Measurements from ENCODE around the gene WWC1.

WWC1 gene

DNA sequence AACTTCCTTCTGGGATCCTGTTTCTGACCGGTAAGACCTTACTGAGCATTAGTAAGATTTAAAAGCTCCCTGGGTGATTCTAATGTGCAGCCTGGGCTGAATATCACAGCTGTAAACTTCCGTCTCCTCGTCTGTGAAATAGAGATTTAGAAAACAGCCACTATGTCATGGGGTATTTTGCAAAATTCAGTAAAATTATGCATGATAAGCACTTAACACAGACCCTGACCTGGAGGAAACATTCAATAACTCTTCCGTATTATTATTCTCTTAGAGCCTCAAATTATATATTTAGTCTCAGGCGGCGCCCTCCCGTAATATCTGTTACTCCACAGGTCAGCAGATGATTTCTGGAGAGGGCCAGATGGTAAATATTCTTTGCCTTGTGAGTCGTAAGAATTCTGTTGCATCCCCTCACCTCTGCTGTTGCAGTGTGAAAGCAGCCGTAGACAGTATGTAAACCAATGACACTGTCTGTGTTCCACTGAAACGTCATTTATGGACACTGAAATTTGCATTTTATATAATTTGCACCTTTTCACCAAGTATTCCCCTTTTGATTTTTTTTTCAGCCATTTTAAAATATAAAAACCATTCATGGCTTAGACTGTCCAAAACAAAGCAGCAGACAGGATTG lies 155.7 kb downstream of the WWC1 start:
- no peak for DNase-seq (ENCODE audit: low read depth)

DNA sequence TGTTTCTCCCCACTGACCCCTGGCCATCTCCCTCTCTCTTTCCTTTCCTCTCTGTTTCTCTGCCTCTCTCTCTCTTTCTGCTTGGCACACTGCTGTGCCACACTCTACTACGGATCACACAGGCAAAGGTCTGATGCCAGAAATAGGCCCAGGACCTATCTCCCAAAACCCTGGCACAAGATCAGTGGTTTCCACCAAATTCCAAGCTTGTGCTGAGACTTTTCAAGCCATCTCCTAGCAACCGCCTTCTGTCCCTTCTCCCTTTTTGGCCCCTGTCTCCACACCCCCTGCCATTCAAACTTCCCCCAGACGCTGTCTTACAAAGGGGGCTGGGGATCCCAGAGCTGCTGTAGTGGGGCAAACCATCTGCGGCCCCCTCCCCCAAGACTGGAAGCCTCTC lies 156.4 kb downstream of the WWC1 start:
- DNase-seq (ENCODE audit: low read depth) = no peak

DNA sequence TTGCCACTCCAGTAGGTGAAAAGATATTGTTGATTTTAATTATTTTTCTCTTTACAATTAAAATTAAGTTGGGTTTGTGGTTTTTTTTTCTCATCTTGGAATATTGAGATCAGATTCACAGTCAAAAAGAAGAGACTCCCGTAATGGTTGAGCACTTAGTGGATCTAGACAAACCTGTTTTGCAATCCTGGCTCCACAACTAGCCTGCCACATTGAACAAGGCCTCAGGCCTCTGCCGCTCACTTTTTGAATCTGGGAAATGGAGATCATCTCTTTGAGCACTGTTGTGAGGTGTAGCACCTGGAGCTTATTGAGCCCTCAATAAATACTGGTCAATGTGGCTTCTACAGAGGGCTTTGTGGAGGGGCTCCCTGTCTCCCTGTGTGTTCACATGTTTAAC lies 157.7 kb downstream of the WWC1 start:
- no peak for DNase-seq (ENCODE audit: low read depth)

DNA sequence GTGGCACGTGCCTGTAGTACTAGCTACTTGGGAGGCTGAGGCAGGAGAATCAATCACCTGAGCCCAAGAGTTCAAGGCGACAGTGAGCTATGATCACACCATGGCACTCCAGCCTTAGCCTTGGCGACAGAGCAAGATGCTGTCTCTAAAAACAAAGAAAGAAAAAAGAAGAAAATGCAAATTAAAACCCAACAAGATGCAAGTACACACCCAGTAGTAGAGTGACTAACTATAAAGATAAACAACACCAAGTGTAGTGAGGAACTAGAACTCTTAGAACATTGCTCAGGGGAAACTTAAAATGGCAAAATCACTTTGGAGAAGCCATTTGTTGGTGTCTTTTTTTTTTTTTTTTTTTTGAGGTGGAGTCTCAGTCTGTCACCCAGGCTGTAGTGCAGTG lies 160.1 kb downstream of the WWC1 start:
- no peak for DNase-seq (ENCODE audit: low read depth)

DNA sequence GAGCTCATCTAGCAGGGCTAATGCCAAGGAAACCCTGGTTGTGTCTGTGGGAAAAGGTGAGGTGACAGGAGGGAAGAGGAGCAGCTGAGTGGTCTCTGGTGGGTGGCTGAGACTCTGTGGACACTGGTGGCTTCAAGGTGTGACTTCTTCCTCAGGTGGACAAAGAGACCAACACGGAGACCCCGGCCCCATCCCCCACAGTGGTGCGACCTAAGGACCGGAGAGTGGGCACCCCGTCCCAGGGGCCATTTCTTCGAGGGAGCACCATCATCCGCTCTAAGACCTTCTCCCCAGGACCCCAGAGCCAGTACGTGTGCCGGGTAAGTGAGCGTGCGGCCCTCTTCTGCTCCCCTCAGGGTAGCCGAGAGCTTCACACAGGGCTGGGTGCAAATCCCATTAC lies 163.8 kb downstream of the WWC1 start:
- DNase-seq (ENCODE audit: low read depth) = no peak

DNA sequence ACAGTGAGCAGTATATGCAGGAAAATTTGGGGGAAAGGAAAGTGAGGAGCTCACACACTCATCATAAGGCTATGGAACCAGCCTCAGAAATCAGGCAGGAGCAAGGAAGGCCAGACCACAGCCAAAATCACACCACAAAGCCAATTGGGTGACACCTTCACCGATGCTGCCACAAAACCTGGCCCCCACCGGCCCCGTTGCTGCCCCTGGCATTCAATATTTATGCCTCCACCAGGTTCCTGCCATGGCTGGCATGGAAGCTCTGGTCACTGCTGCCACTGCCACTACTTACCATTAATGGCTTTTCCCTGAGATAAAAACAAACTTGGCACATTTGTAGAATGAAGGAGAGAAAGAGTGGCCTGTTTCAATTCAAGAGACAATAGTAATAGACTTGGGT lies 166.1 kb downstream of the WWC1 start:
- no peak for DNase-seq (ENCODE audit: low read depth)

DNA sequence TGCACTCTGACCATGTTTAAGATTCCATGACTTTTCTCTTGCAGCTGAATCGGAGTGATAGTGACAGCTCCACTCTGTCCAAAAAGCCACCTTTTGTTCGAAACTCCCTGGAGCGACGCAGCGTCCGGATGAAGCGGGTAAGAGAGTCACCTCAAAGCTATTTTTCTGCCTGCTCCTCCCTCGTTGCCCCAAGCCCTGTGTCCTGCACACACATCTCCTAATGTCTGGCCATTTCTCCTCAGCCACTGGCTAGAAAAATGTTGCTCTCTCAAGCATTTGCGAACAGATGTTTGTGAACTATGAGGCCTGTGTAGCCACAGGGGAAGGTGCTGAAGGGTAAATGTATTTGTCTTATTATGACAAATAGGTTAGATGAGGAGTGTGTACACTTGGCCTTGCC lies 169.2 kb downstream of the WWC1 start:
- DNase-seq (ENCODE audit: low read depth) = no peak

DNA sequence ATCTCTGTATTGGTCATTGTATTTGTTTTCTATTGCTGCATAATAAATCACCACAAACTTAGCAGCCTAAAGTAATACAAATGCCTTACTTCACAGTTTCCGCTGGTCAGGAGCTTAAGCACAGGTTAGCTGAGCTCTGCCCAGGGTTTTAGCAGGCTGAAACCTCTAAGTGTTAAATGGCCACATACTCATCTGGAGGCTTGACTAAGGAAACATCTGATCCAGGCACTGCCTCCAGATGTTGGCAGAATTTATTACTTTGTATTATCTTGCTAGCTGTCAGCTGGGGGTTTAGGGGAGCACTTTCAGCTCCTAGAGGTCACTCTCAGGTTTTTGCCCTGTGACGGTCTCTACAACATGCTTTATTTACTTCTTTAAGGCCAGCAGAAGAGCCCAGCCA lies 171.6 kb downstream of the WWC1 start:
- DNase-seq (ENCODE audit: low read depth) = no peak

DNA sequence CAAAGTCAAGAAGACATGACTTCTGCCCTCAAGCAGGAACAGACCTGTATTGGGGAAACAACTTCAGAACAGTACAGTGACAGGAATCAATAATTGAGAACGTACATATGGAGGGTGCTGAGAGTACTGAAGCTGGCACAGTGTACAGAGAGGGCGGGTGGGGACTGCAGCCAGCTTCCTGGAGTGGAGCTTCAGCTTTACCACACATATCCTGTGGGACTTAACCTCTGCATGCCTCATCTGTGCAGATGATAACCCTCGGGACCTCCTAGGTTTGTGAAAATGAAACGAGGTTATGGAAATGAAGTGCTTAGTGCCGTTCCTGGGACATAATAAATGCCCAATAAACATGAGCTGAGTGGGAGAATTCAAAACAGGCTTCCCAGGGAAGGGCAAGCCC lies 172.8 kb downstream of the WWC1 start:
- DNase-seq (ENCODE audit: low read depth) = no peak

DNA sequence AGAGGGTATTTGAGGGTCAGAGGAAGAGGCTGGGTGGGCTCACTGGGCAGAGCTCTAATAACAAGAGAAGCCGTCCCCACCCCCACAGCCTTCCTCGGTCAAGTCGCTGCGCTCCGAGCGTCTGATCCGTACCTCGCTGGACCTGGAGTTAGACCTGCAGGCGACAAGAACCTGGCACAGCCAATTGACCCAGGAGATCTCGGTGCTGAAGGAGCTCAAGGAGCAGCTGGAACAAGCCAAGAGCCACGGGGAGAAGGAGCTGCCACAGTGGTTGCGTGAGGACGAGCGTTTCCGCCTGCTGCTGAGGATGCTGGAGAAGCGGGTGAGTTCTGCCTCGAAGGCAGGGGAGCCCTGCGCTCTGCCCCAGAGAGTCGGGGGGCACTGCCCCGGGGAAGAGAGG lies 173.2 kb downstream of the WWC1 start:
- DNase-seq (ENCODE audit: low read depth) = no peak

DNA sequence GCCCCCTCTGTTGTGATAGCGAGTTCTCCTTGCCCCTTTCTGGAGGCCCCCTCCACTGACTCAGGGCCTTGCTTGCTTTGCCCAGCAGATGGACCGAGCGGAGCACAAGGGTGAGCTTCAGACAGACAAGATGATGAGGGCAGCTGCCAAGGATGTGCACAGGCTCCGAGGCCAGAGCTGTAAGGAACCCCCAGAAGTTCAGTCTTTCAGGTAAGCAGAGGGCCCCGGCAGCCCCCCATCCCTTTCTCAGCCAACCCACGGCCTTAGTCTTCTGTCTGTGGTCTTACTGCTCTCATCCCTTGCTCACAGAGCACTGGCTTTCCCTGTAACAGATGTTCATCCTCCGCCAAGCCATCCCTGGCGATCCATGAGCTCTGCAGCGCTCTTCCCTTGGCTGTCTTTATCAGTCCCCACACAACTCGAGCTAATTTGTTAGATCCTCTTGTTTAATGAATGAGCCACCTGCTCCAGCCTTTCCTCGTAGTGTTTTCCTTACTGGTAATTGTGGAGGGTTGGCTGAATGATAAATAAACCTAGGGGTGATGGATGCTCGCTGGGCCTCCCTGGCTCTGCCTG lies 176.4 kb downstream of the WWC1 start:
- DNase-seq (ENCODE audit: low read depth) = no peak

DNA sequence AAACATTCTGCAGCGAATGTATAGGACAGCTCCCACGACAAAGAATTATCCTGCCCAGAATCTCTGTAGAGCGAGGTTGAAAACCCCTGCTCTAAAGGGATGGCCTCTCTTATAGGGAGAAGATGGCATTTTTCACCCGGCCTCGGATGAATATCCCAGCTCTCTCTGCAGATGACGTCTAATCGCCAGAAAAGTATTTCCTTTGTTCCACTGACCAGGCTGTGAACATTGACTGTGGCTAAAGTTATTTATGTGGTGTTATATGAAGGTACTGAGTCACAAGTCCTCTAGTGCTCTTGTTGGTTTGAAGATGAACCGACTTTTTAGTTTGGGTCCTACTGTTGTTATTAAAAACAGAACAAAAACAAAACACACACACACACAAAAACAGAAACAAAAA lies 177.4 kb downstream of the WWC1 start:
- peak; percentile 49 for DNase-seq (ENCODE audit: low read depth)

DNA sequence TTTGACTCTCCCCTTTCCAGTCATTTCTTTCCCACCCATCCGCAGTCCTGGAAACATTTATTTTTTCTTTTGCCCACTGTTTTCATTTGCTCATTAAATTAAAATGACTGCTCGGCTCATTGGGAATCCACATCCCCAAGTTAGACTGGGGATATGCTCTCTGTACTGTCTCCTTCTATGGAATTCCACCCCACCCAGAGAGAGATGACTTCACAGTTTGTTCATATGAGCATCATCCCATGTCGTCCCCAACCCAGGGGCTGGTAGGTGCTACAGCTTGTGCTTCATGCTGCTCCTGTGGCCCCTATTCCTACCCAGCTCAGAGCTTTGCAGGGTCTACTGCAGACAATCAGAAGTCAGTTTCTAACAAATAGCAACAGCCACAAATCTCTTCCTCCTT lies 178.4 kb downstream of the WWC1 start:
- DNase-seq (ENCODE audit: low read depth) = no peak

DNA sequence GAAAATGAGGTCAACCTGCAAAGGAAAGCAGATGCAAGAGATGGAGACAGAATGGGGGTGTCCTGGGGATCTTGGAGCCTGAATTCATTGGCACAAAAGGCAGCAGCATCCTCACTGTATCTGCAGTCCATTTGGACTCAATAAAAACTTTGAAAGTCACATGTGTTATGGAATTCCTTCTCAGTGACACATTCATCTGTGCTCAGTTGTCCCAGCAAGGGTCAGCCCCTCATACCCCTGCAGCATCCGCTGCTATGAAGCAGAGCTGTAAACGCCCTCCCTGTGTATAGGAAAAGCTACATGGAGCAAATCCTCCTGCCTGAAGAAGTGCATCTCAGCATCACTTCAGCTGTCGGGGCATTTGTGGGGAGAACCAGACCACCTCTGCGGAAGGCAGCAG lies 180.3 kb downstream of the WWC1 start:
- DNase-seq (ENCODE audit: low read depth) = peak; percentile 18

DNA sequence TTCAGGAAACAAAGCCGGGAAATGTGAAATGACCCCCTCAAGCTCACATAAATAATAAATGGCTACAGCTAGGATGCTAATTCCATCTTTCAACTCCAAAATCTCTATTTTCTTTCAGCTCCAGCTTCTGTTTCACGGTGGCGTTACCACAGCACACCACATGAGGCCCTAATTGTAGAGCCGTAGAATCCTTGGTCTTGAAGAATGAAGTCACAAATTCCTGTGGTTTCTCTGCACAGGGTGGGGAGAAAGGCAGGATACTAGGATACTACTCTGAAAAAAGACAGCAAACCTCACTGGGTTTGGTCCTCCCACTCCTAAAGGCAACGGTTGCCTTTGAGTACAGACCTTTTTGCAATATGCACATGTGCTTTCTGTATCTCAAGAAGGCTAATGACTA lies 180.9 kb downstream of the WWC1 start:
- DNase-seq (ENCODE audit: low read depth) = peak; percentile 85

DNA sequence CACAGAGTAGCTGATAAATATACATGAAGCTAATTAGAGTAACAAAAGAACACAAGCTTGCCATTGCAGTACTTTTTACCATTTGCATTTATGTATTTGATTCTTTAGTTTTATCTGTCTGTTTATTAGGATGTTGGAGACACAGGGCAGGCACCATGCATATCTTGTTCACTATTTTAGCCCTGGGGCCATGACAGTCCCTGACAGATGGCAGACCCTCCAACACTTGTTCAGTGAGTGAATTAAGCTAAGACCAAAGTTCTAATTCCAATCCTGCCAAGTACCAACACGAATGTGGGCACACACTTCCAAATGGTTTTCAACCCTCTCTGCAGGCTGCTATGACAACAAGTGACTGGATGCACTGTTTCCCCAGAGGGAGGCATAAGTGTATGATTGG lies 182.9 kb downstream of the WWC1 start:
- no peak for DNase-seq (ENCODE audit: low read depth)

DNA sequence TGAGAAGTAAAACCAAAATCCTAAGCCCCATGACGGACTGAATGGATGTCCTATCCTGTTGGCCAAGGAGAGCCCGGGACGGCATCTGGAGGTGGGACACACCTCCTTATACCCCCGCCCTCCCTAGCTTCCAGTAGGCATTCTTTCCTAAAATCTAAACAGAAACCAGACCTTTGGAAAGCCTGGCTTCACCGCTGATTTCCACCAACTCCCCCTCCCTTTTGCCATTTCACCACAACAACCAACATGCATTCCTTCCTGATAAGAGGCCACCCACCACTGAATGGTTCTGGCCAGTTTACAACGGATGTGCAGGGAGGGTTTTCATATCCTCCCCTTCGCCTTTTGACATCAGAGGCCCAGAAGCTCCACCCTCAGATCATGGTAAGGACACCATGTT lies 185.6 kb downstream of the WWC1 start:
- peak; percentile 7 for DNase-seq (ENCODE audit: low read depth)

DNA sequence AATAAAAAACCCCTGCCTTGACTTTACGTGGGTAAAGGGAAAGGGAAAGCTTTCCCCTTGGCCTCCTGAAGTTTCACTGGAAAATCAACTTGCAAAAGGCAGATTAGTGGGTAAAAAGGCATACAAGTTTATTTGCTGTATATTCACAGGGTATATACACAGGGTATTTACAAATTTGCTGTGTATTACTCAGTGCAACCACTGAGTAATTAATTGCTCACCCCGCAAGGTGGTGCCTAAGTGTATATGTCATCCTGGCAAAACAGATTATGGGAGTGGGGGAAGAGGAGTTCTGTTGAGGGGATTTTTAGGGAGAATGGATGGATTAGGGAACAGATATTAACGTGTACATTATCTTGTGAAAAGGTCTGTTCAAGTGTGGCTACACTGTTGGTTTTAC lies 187.7 kb downstream of the WWC1 start:
- no peak for DNase-seq (ENCODE audit: low read depth)

DNA sequence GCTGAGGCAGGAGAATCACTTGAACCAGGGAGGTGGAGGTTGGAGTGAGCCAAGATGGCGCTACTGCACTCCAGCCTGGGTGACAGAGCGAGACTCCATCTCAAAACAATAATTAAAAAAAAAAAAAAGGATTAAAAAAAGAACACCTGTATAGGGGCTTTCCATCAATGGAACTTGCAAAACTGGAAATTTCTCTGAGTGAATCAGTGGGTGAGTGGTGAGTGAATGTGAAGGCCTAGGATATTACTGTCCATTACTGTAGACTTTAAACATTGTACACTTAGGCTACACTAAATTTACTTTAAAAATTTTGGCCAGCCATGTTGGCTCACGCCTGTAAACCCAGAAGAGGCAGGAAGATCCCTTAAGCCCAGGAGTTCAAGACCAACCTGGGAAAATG lies 189.2 kb downstream of the WWC1 start:
- no peak for DNase-seq (ENCODE audit: low read depth)

DNA sequence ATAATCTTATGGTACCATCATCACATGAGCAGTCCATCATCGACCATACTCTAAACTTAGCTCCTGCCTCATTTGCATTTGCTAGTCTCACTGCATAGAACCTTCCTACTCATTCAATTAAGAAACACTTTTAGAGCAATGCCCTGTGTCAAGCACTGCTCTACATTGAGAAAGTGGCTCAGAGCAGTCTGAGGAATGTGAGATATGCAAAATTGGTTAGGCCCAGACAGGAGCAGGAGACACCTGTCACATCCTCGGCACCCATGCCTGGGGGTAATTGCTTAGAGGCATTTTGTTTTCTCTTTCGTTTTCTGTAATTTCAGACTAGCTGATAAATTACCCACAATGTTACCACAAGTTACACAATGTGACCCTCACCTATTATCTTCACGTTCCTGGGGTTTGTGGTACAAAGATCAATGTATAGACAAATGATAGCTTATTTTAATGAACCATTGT lies 189.9 kb downstream of the WWC1 start:
- no peak for DNase-seq (ENCODE audit: low read depth)

DNA sequence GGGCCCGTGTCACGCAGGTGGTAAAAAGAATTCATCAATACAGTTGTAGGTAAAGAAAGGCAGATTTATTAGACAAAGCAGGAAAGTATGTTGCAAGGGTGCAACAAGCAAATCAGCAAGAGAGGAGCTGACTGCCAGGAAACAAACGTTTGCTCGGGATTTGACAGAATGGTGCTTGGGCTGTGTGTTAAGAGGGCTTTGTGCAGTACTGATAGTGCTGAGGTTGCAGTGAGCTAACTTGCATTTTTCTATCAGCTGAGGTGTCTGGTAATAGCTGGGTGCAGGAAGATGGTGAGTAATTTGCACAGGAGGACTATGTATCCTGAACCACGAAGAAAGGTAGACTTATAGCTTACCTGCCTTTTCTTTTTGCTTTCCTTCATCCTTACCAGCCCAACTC lies 190.9 kb downstream of the WWC1 start:
- no peak for DNase-seq (ENCODE audit: low read depth)

DNA sequence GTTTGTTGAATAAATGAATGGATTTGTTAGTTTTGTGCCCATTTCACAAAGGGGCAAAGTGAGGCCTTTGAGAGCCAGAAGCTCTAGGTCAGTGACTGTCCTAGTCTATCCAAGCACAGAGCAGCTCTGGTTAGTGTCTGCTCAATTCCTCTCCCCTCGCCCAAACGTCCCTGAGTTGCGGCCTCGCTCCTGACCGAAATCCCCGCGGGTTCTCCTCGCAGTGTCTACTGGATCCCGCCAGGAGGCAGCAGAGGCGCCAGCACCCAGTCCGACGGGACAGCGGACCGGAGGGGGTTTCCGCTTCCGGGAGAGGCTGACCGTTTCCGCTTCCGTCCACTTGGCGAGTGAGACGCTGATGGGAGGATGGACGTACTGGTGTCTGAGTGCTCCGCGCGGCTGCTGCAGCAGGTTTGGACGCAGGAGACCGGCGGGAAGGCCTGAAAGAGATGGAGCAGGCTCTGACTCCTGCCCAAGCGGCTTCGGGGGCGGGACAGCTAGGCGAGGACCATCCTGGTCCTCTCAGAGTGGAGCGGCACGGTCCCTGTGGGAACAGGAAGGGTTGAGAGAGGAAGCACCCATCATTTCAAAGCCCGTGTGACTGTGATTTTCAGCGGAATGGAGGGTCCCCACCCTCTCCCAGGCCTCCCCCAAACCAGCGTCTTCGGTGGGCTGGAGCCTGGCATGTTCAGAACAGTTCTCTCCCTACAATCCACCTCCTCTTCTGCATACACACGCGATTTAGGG lies 194.9 kb downstream of the WWC1 start, which contains the start of gene RARS1:
Gene RARS1 (plus strand): TSS at position 336 of the 744 bp plus-strand sequence. CDS start 28 bp downstream, at position 364.
- DNase-seq (ENCODE audit: low read depth) = peak; percentile 61

DNA sequence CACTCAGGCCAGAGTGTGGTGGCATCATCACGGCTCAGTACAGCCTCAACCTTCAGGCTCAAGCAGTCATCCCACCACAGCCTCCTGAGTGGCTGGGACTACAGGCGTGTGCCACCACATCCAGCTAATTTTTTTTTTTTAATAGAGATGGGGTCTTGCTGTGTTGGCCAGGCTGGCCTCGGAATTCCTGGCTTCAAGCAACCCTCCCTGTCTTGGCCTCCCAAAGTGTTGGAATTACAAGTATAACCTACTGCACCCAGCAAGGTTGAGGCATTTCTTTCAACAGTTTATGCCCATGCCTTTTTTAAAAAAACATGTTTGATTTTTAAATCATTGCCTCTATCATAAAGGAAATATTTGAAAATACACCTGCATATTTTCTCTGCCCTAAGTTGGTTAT lies 197.6 kb downstream of the WWC1 start:
- no peak for DNase-seq (ENCODE audit: low read depth)
